Mucosa of descending colon (tissue), 3 donors: Measurements from ENCODE around the gene RAPGEF5. TPM values are rescaled to one million over a fixed set of nuclear protein-coding genes. Genes with fewer than 3 reads are reported as not detected.
"Not testable (repeated sequence)": the region's sequence is repeated elsewhere in the genome, so short reads cannot be mapped to it uniquely, and the experiment has no call there.

ENCODE experiments used
- ATAC-seq: fragments of 200-7000 bp; cut with Tn5 transposase; one replicate; pipeline ENCODE4 v1.9.1; 2020; ENCODE audit warnings: mild to moderate bottlenecking, moderate library complexity
- DNase-seq, 3 donors: peaks; one replicate each; pipeline ENCODE4 v3.0.0-alpha.2; 2020
- H3K36me3 ChIP-seq: fragments of 200-600 bp; one replicate; pipeline ENCODE4 v1.8.0; 2021; ENCODE audit warnings: low read depth, mild to moderate bottlenecking
- H3K4me1 ChIP-seq: fragments of 200-600 bp; one replicate; pipeline ENCODE4 v1.8.0; 2021; ENCODE audit warnings: low read depth, mild to moderate bottlenecking
- H3K4me3 ChIP-seq: fragments of 200-600 bp; one replicate; pipeline ENCODE4 v1.8.0; 2021; ENCODE audit warnings: mild to moderate bottlenecking
- H3K9me3 ChIP-seq: fragments of 200-600 bp; one replicate; pipeline ENCODE4 v1.8.0; 2021; ENCODE audit warnings: mild to moderate bottlenecking
- intact Hi-C, 2 donors: fragments of 100-400 bp; cut with DNase I in 1 of 2; cut with micrococcal nuclease in 1 of 2; formaldehyde crosslinking; loops; one replicate each; pipeline versions ENCODE4 v1.11.0 to v1.11.1; 2022; cut with DNase I, micrococcal nuclease
- total RNA-seq, 3 donors: library from RNA; stranded (reverse); fragmentation: NEBNext Ultra II Directional in 2 of 3; extraction: Animal tissue kit (Norgen Biotek cat#: 25700) in 2 of 3; gene quantifications; one replicate each; pipeline versions ENCODE4 v1.2.1 to v1.2.4, GENCODE V29; 2021 to 2023
- TF ChIP-seq, protein P1 (sequence below): fragments of 200-600 bp; IDR thresholded peaks from one replicate; pipeline ENCODE4 v1.8.0; 2022; ENCODE audit warnings: antibody characterized with exemption, mild to moderate bottlenecking
- donor health status: DM: no; HTN: no; CAD: no; lungs with moderate emphysema.
- donor health status: DM: no; HTN: no; CAD: no.
- donor health status: DM: no; HTN: yes; CAD: no.

The RAPGEF5 gene
- total RNA-seq, 3 donors from 2014 or later = 34.7 to 87.8 (median 59.5) TPM

DNA sequence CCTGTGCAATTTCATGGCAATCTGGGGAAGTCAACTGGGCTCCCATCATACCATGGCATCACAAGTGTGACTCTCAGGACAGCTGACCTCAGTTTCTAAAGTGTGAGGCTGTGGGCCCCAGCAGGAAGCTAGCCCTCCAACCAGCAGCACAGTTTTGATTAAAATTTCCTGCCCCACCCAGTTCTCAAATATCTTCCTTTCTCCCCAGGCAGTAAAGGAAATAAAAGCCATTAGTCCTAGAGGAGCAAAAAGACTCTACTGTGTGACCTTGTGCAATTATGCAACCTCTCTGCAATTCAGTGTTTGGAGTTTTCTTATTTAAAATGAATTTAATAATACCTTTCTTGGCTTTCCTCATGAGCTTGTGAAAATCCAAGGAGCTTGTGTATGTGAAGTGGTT, 268.1 kb downstream of the RAPGEF5 start:
- no peaks in the 10 kb centered on the region for H3K36me3 ChIP-seq
- DNase-seq = no peak
- H3K4me3 ChIP-seq = no peak overlapping the region
- ATAC-seq = no peak
- intact Hi-C loops = no loop called here
- no peaks in the 10 kb centered on the region for H3K4me1 ChIP-seq
- TF ChIP-seq, protein P1, sequence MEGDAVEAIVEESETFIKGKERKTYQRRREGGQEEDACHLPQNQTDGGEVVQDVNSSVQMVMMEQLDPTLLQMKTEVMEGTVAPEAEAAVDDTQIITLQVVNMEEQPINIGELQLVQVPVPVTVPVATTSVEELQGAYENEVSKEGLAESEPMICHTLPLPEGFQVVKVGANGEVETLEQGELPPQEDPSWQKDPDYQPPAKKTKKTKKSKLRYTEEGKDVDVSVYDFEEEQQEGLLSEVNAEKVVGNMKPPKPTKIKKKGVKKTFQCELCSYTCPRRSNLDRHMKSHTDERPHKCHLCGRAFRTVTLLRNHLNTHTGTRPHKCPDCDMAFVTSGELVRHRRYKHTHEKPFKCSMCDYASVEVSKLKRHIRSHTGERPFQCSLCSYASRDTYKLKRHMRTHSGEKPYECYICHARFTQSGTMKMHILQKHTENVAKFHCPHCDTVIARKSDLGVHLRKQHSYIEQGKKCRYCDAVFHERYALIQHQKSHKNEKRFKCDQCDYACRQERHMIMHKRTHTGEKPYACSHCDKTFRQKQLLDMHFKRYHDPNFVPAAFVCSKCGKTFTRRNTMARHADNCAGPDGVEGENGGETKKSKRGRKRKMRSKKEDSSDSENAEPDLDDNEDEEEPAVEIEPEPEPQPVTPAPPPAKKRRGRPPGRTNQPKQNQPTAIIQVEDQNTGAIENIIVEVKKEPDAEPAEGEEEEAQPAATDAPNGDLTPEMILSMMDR = no peak
- no peaks in the 10 kb centered on the region for H3K9me3 ChIP-seq

DNA sequence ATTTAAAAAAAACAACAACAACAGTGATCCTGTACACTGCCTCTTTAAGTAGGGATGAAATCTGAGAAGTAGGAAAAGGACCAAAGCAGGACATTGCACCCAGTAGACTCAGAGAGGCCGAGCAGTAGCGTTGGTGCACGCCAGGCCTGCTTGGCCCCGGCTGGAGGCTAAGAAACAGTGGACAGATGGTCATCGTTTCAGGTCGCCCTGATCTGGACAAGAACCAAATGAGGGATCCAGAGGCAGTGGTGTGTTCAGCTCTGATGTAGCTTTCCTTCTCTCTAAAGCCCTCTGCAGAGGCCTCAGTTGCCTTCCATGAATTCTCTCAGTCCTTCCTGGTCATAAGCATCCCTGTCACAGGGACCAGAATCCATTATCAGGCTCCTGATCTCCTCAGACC, 269.1 kb downstream of the RAPGEF5 start:
- no peak for ATAC-seq
- intact Hi-C loops = no loop called here

DNA sequence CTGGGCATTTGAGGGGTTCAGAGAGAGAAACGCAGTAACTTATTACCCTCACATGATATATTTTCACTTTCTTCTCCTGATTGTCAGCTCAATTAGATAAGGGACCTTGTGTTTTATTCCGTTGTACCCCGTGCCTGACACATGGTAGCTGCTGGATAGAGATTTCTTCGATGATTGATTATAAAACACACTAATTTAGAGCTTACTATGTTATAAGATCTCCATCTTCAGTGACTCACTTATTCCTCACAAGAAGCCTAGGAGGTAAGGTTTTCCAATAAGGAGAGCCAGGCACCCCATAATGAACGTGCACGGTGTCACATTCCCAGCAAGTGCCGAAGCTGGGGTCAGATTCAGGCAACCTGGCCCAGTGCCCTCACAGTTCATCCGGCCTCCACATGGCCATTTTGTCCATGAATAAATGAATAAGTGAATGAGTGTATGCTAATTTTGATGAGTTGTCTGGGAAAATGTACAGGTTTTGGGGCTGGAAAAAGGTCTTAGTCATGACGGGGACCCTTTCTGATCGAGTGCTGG, 273.2 kb downstream of the RAPGEF5 start:
- ATAC-seq (no peak), DNase-seq (peak in 1 of 3 donors; percentile 18)
- intact Hi-C loops = no loop called here
- no peaks in the 10 kb centered on the region for H3K9me3 ChIP-seq
- TF ChIP-seq, protein P1 = no peak
- H3K4me1 ChIP-seq = peaks cover 6% of the 10 kb centered on the region
- no peaks in the 10 kb centered on the region for H3K36me3 ChIP-seq
- H3K4me3 ChIP-seq = peak overlapping the region; percentile 17

More for the DNA sequence above, 269.1 kb downstream of the RAPGEF5 start:
- DNase-seq = no peak
- TF ChIP-seq, protein P1 = no peak
- Histone ChIP-seq H3K4me1 (no peaks in the 10 kb centered on the region), H3K36me3 (no peaks in the 10 kb centered on the region), H3K9me3 (no peaks in the 10 kb centered on the region), H3K4me3 (no peak overlapping the region)

DNA sequence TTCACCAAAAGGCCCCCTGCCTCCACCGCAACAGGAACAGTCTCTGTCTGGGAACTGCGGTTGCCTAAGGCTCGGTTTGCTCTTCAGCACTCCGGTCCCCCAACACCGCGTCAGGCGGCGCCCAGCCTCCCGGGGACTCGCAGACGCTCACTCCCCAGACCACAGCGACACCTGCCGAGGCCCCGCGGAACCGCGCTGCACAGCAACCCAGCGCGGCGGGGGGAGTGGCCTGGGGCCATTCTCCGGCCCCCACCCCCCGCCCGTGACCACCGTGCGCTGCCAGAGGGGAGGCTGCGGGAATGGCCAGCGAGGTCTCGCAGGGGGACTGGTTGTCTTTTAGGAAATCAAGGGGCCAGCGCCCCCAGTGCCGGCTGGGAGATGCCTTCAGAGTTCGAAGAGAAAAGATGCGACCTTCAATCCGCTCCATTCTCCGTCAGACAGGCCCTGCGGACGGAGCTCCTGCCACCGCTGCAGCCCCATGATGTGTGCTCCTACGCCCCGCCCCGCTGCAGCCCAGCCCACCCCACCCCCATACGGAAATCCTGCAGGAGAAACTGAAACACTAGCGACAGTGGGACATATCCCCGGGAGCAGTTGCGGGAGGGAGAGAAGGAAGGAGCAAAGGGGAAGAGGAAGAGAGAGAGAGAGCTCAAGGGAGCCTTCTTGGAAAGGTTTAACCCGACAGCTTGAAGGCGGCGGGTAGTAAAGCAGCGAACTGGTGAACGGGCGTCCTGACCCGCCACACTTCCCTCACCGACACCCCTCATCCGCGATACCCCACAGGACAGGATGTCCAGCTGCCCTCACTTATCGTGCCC, 273.9 kb downstream of the RAPGEF5 start:
- Histone ChIP-seq H3K4me3 (peak overlapping the region; percentile 17), H3K36me3 (no peaks in the 10 kb centered on the region), H3K9me3 (no peaks in the 10 kb centered on the region), H3K4me1 (peaks cover 6% of the 10 kb centered on the region)
- peak; percentile 99 for ATAC-seq
- DNase-seq = peak; percentile 90 to 93 (median 90)
- TF ChIP-seq, protein P1 = peak; percentile 98
- intact Hi-C loops = no loop called here

DNA sequence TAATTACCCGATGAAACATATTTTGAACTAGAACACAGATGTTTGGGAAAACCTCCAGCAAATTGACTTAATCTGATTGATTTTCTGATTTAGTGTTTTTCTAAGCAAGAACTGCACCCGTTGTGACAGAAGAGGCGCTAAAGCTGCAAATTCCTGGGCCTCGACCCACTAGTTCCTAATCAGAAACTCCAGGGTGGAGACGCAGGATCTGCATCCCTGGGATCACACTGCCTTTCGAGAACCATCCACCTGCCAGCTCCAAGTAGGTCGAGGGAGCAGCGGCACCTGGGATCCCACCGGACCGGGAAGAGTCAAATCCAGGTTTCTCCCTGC, 274.4 kb downstream of the RAPGEF5 start:
- TF ChIP-seq, protein P1 = no peak
- Histone ChIP-seq H3K4me3 (no peak overlapping the region), H3K4me1 (peaks cover 6% of the 10 kb centered on the region), H3K9me3 (no peaks in the 10 kb centered on the region), H3K36me3 (no peaks in the 10 kb centered on the region)
- ATAC-seq = peak; percentile 11
- DNase-seq = no peak
- intact Hi-C loops = no loop called here

DNA sequence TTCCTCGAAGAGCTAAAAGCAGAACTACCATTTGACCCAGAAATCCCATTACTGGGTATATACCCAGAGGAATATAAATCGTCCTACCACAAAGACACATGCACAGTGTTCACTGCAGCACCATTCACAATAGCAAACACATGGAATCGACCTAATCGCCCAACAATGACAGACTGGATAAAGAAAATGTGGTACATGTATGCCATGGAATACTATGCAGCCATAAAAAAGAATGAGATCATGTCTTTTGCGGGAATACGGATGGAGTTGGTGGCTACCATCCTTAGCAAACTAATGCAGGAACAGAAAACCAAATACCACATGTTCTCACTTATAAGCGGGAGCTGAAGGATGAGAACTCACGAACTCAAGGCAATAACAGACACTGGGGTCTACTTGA, 276.7 kb downstream of the RAPGEF5 start:
- H3K36me3 ChIP-seq, H3K4me1 ChIP-seq, DNase-seq, H3K9me3 ChIP-seq, H3K4me3 ChIP-seq, ATAC-seq, intact Hi-C loops: not testable (repeated sequence)

DNA sequence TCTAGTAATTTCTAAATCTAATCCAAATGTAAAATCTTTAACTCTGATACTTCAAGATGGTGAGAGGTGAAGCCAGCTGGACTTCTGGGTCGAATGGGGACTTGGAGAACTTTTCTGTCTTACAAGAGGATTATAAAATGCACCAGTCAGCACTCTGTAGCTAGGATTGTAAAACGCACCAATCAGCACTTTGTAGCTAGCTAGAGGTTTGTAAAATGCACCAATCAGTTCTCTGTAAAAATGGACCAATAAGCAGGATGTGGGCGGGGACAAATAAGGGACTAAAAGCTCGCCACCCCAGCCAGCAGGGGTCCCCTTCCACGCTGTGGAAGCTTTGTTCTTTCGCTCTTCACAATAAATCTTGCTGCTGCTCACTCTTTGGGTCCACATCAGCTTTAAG, 278.1 kb downstream of the RAPGEF5 start:
- H3K4me3 ChIP-seq, H3K36me3 ChIP-seq, ATAC-seq, H3K9me3 ChIP-seq, intact Hi-C loops, DNase-seq, H3K4me1 ChIP-seq: not testable (repeated sequence)
